Measurements from ENCODE around the gene GDPD1. TPM values are rescaled to one million over a fixed set of nuclear protein-coding genes. Genes with fewer than 3 reads are reported as not detected.

GDPD1 gene
- total and polyA plus RNA-seq, 2 experiments from 2014 or later: 0.40 to 2.3 TPM

- no peaks in the 10 kb centered on the region for H3K9me3 ChIP-seq (ENCODE audit: low read depth)
- H3K27ac ChIP-seq: no peak overlapping the region
- H3F3A ChIP-seq (ENCODE audit: insufficient read depth): no peaks in the 10 kb centered on the region
- no peaks in the 10 kb centered on the region for H3K4me1 ChIP-seq (ENCODE audit: insufficient read depth)
- H2AFZ ChIP-seq: no peak overlapping the region
- no peak for DNase-seq
- H3K4me3 ChIP-seq: no peak overlapping the region
- H3K79me2 ChIP-seq (ENCODE audit: insufficient read depth): no peaks in the 10 kb centered on the region
- no peak overlapping the region for H3K9ac ChIP-seq
- no peaks in the 10 kb centered on the region for H4K20me1 ChIP-seq (ENCODE audit: insufficient read depth)
- no peaks in the 10 kb centered on the region for H3K36me3 ChIP-seq (ENCODE audit: low read depth)
- H3K27me3 ChIP-seq (replicated peaks; ENCODE audit: insufficient read depth): no peaks in the 10 kb centered on the region
- 79 to 80% methylated on average over 2 of the region's 2 CpGs for WGBS, 2 experiments (ENCODE audit: low coverage in 1 of 2, low lambda C conversion rate in 2 of 2, missing lambda C conversion rate in 2 of 2)
- H3K4me2 ChIP-seq (ENCODE audit: unreplicated experiment): no peak overlapping the region
- H3K9me2 ChIP-seq (ENCODE audit: insufficient read depth): no peaks in the 10 kb centered on the region
- TF ChIP-seq EZH2phosphoT487 (IDR thresholded peaks at IDR 0.05; ENCODE audit: insufficient read depth, low read depth) (no peak), EZH2 (IDR thresholded peaks at IDR 0.05; ENCODE audit: insufficient read depth, poor library complexity, severe bottlenecking) (no peak)
- in situ Hi-C loops (cut with MboI): no loop called here
Measured at GRCh38 chr17:59257101-59257500, 36.8 kb downstream of the GDPD1 start.

- no peaks in the 10 kb centered on the region for H3K9me3 ChIP-seq (ENCODE audit: low read depth)
- H3K4me1 ChIP-seq (ENCODE audit: insufficient read depth): no peaks in the 10 kb centered on the region
- no peak overlapping the region for H3K9ac ChIP-seq
- H3F3A ChIP-seq (ENCODE audit: insufficient read depth): no peaks in the 10 kb centered on the region
- no peak for DNase-seq
- no peaks in the 10 kb centered on the region for H3K9me2 ChIP-seq (ENCODE audit: insufficient read depth)
- no peaks in the 10 kb centered on the region for H3K79me2 ChIP-seq (ENCODE audit: insufficient read depth)
- H3K27me3 ChIP-seq (replicated peaks; ENCODE audit: insufficient read depth): no peaks in the 10 kb centered on the region
- 83 to 85% methylated on average over 2 of the region's 2 CpGs for WGBS, 2 experiments (ENCODE audit: low coverage in 1 of 2, low lambda C conversion rate in 2 of 2, missing lambda C conversion rate in 2 of 2)
- no peaks in the 10 kb centered on the region for H4K20me1 ChIP-seq (ENCODE audit: insufficient read depth)
- no peak overlapping the region for H3K4me3 ChIP-seq
- no peak overlapping the region for H3K4me2 ChIP-seq (ENCODE audit: unreplicated experiment)
- H2AFZ ChIP-seq: no peak overlapping the region
- TF ChIP-seq EZH2phosphoT487 (IDR thresholded peaks at IDR 0.05; ENCODE audit: insufficient read depth, low read depth) (no peak), EZH2 (IDR thresholded peaks at IDR 0.05; ENCODE audit: insufficient read depth, poor library complexity, severe bottlenecking) (no peak)
- H3K36me3 ChIP-seq (ENCODE audit: low read depth): no peaks in the 10 kb centered on the region
- in situ Hi-C loops (cut with MboI): no loop called here
- H3K27ac ChIP-seq: no peak overlapping the region
Measured at GRCh38 chr17:59260722-59261121, 40.4 kb downstream of the GDPD1 start.

GRCh38 chr17:59266745-59267144 is 46.4 kb downstream of the GDPD1 start:
- Histone ChIP-seq H3K27me3 (replicated peaks; ENCODE audit: insufficient read depth) (no peaks in the 10 kb centered on the region), H3K9me2 (ENCODE audit: insufficient read depth) (no peaks in the 10 kb centered on the region), H2AFZ (no peak overlapping the region), H3K9me3 (ENCODE audit: low read depth) (no peaks in the 10 kb centered on the region), H3F3A (ENCODE audit: insufficient read depth) (no peaks in the 10 kb centered on the region), H3K79me2 (ENCODE audit: insufficient read depth) (no peaks in the 10 kb centered on the region), H3K27ac (no peak overlapping the region), H3K9ac (no peak overlapping the region), H3K4me1 (ENCODE audit: insufficient read depth) (no peaks in the 10 kb centered on the region), H3K36me3 (ENCODE audit: low read depth) (no peaks in the 10 kb centered on the region), H3K4me3 (no peak overlapping the region), H4K20me1 (ENCODE audit: insufficient read depth) (no peaks in the 10 kb centered on the region), H3K4me2 (ENCODE audit: unreplicated experiment) (no peak overlapping the region)
- 62 to 65% methylated on average over 4 of the region's 4 CpGs for WGBS, 2 experiments (ENCODE audit: low coverage in 1 of 2, low lambda C conversion rate in 2 of 2, missing lambda C conversion rate in 2 of 2)
- TF ChIP-seq EZH2 (IDR thresholded peaks at IDR 0.05; ENCODE audit: insufficient read depth, poor library complexity, severe bottlenecking) (no peak), EZH2phosphoT487 (IDR thresholded peaks at IDR 0.05; ENCODE audit: insufficient read depth, low read depth) (no peak)
- peak; percentile 13 for DNase-seq
- in situ Hi-C loops (cut with MboI): no loop called here

GRCh38 chr17:59267776-59268175 is 47.5 kb downstream of the GDPD1 start:
- WGBS, 2 experiments (ENCODE audit: low coverage in 1 of 2, low lambda C conversion rate in 2 of 2, missing lambda C conversion rate in 2 of 2): 86 to 89% methylated on average over 5 of the region's 5 CpGs
- TF ChIP-seq EZH2phosphoT487 (IDR thresholded peaks at IDR 0.05; ENCODE audit: insufficient read depth, low read depth) (no peak), EZH2 (IDR thresholded peaks at IDR 0.05; ENCODE audit: insufficient read depth, poor library complexity, severe bottlenecking) (no peak)

GRCh38 chr17:59275618-59276017 is 55.3 kb downstream of the GDPD1 start:
- Histone ChIP-seq H3K9me2 (ENCODE audit: insufficient read depth) (no peaks in the 10 kb centered on the region), H3K36me3 (ENCODE audit: low read depth) (no peaks in the 10 kb centered on the region), H3K79me2 (ENCODE audit: insufficient read depth) (no peaks in the 10 kb centered on the region), H3K27ac (no peak overlapping the region), H3K9ac (no peak overlapping the region), H3K27me3 (replicated peaks; ENCODE audit: insufficient read depth) (no peaks in the 10 kb centered on the region), H3K4me1 (ENCODE audit: insufficient read depth) (no peaks in the 10 kb centered on the region), H2AFZ (no peak overlapping the region), H3K4me2 (ENCODE audit: unreplicated experiment) (no peak overlapping the region), H4K20me1 (ENCODE audit: insufficient read depth) (no peaks in the 10 kb centered on the region), H3K4me3 (no peak overlapping the region), H3K9me3 (ENCODE audit: low read depth) (no peaks in the 10 kb centered on the region), H3F3A (ENCODE audit: insufficient read depth) (no peaks in the 10 kb centered on the region)
- TF ChIP-seq EZH2phosphoT487 (IDR thresholded peaks at IDR 0.05; ENCODE audit: insufficient read depth, low read depth) (no peak), EZH2 (IDR thresholded peaks at IDR 0.05; ENCODE audit: insufficient read depth, poor library complexity, severe bottlenecking) (no peak)
- DNase-seq: no peak
- WGBS, 2 experiments (ENCODE audit: low coverage in 1 of 2, low lambda C conversion rate in 2 of 2, missing lambda C conversion rate in 2 of 2): 78 to 79% methylated on average over 1 of the region's 1 CpG
- in situ Hi-C loops (cut with MboI): no loop called here

More at GRCh38 chr17:59267776-59268175, 47.5 kb downstream of the GDPD1 start:
- Histone ChIP-seq H3K4me1 (ENCODE audit: insufficient read depth) (no peaks in the 10 kb centered on the region), H2AFZ (no peak overlapping the region), H3K4me3 (no peak overlapping the region), H3K79me2 (ENCODE audit: insufficient read depth) (no peaks in the 10 kb centered on the region), H3K9ac (no peak overlapping the region), H3K36me3 (ENCODE audit: low read depth) (no peaks in the 10 kb centered on the region), H4K20me1 (ENCODE audit: insufficient read depth) (no peaks in the 10 kb centered on the region), H3K27ac (no peak overlapping the region), H3F3A (ENCODE audit: insufficient read depth) (no peaks in the 10 kb centered on the region), H3K27me3 (replicated peaks; ENCODE audit: insufficient read depth) (no peaks in the 10 kb centered on the region), H3K9me2 (ENCODE audit: insufficient read depth) (no peaks in the 10 kb centered on the region), H3K4me2 (ENCODE audit: unreplicated experiment) (no peak overlapping the region), H3K9me3 (ENCODE audit: low read depth) (no peaks in the 10 kb centered on the region)
- in situ Hi-C loops (cut with MboI): no loop called here
- DNase-seq: no peak
